UCSD-AML1 (cell line): ENCODE data around the gene ASIC2.

Source experiments
- DNase-seq: peaks from one replicate; lab custom pipeline; 2025; ENCODE audit not compliant: unreplicated experiment; lab: John Stamatoyannopoulos, UW

ASIC2 gene

GRCh38 chr17:33118391-33119075 lies 174.6 kb downstream of the ASIC2 start:
- DNase-seq = no peak

GRCh38 chr17:33116021-33116551 lies 177.0 kb downstream of the ASIC2 start:
- no peak for DNase-seq

DNA sequence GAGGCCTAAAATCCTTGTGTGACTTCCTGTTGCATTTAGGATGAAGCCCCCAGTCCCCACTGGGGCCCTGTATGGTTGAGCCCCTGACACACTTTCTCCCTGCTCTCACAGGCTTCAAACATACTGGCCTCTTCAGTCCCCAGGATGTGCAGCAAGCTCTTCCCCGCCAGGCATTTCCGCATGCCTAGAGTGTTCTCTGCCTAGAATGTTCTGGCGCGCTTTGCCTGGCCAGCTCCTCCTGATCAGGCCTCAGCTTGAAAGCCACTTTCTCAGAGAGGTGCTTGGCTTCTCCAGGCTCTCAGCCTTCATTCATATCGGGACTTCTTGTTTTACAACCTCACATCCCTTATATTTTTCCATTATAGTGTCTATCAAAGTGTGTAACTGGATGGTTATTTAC lies 177.7 kb downstream of the ASIC2 start:
- no peak for DNase-seq

GRCh38 chr17:33113991-33114370 lies 179.1 kb downstream of the ASIC2 start:
- DNase-seq = no peak

GRCh38 chr17:33113276-33113990 lies 179.7 kb downstream of the ASIC2 start:
- no peak for DNase-seq

GRCh38 chr17:33112763-33113162 lies 180.3 kb downstream of the ASIC2 start:
- DNase-seq = no peak

GRCh38 chr17:33109336-33110072 lies 183.6 kb downstream of the ASIC2 start:
- no peak for DNase-seq

GRCh38 chr17:33106525-33107165 lies 186.4 kb downstream of the ASIC2 start:
- no peak for DNase-seq

GRCh38 chr17:33105911-33106310 lies 187.2 kb downstream of the ASIC2 start:
- DNase-seq = no peak

DNA sequence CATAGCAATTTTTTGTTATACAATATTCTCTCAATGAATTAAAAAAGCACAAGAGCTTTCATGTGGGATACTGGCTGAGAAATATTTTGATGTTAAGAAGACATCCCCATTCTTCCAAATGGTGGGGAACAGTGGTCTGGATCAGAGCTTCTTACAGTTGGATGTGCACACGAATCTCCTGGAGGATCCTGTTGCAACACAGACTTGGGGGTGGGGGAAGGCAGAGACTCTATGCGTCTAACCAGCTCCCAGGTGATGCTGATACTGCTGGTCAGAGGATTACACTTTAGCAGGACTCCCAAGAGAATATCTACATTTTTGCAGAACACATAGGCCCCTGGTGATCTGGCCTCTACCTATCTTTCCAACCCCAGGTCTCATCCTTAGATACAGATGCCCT lies 193.2 kb downstream of the ASIC2 start:
- no peak for DNase-seq

DNA sequence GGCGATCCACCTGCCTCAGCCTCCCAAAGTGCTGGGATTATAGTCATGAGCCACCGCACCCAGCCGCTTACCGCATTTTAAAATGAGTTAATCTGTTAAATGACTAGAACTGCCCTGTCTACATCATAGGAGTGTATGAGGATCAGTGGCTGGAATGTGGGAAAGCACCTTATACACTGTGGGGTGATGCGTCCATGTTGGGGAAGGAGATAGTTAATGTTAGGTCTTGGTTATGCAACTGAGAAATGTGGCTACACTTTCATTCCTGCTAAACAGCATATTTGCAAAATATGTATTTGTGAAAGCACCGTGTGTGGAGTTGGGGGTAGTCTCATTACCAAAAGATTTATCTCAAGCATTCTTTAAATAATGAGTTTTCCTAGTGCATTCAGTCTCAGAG lies 193.8 kb downstream of the ASIC2 start:
- DNase-seq = no peak

DNA sequence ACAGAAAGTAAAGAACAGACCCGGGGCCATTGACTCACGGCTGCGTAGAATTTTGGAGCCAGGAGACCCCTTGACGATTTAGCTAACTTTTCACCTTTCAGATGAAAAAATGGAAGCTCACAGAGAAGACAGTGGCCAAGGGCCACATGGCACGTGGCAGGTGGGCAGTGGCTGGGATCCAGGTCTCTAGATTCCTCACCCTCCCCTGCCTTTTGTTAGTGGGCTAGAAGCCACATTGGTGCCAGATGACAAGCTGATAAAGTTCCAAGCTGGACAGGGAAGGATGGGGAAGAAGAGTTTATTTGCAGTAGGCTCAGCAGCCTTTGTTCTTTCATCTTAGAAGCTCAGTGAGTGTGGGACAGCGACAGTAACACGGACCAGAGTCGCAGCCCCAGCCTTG lies 195.7 kb downstream of the ASIC2 start:
- DNase-seq = no peak

DNA sequence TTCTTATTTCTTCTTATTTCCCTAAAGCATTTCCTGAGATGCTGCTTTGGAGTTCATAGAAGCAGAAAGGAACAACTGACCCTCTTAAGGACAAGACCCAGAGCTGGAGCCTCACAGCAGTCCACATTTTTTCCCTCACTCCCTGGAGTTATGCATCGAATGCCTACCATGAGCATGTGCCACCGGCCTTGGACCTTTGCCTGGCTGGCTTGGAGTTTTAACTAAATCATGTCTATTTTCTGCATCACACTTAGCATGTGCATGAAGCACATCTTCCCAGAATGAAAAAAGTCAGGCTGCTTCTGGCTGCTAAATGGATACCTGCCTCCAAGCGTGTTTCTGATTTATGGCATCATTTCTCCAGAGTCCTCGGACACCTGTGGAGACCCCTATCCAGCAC lies 196.9 kb downstream of the ASIC2 start:
- DNase-seq = no peak

DNA sequence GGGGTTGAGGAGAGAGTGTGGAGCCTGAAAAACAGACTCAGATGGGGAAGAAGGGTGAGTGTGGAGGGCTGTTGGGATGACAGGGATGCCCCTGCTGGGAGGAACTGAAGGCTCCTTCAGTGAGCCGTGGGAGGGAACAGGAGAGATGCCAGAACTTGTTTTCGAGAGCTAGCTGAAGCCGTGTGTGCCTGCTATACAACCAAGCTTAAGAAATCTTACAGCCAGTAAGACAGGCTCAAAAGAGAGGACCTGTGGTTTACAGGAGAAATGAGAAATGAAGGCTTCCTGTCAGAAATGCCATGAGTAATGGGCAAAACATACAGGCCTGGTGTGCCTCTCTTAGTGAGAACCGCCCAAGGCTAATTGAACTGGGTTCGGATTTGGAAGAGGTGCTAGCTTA lies 201.8 kb downstream of the ASIC2 start:
- DNase-seq = no peak

DNA sequence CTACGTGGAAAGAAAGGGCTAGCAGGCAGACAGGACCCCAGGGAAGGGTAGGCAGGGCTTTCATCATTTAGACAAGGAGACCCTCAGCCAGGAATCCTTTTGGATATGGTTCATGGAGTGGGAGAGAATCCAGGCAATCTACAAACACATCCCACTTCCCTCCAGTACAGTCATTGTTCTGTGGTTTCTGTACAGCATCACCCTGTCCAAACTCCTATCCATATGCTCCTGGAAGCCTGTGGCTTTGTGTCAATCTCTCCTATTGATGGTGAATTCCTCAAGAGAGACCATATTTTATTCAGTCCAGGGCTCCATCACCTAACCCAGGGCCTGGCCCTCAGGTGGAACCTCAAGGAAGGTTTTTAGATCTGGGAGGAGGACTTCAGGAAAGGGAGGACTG lies 202.3 kb downstream of the ASIC2 start:
- no peak for DNase-seq

GRCh38 chr17:33086878-33087277 lies 206.2 kb downstream of the ASIC2 start:
- DNase-seq = no peak

GRCh38 chr17:33086041-33086440 lies 207.1 kb downstream of the ASIC2 start:
- no peak for DNase-seq

DNA sequence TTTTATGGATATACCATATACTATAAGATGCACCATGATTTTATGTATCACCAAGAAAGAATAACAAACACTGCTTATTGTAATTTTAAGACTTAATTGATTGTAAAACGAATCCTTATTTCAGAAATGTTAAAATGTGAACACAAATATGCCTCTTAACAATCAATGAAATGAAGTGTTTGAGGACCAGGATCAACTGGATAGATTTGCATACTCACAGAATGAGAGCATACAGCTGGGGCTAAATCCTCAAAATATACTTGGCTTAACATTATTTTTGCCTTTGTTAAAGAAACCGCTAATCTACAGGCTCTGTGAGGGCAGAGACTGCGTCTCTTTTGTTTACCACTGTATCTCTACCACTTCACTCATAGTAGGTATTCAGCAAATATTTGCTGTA lies 207.8 kb downstream of the ASIC2 start:
- DNase-seq = no peak

- no peak for DNase-seq
These were observed 208.3 kb downstream of the ASIC2 start for GRCh38 chr17:33084755-33085154.

DNA sequence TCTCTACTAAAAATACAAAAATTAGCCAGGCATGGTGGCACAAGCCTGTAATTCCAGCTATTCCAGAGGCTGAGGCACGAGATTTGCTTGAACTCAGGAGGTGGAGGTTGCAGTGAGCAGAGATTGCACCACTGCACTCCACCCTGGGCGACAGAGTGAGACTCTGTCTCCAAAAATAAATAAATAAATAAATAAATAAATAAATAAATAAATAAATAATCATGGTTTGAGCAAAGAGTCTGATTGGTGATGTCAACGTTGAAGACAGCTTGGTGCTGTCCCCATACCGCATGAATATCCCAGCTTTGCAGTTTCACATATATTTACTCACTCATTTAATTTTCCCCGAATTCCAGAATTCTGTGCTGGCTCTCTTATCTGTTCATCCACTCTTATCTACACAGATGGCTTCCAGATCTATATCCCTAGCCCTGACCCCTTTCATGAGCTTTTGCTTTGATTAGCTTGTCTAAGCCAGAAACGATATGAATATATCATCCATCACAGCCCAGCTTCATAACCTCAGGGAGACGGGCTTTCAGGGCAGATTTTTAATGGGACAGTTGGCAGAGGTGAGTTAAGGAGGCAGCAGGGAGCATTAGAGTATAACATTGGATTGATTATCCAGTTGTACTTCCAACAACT lies 210.4 kb downstream of the ASIC2 start:
- DNase-seq = no peak

- DNase-seq = no peak
These were observed 213.0 kb downstream of the ASIC2 start for GRCh38 chr17:33080091-33080490.
